Epithelial cell of esophagus (primary cell): Measurements from ENCODE around the gene CACNB1.

Source experiments
- DNase-seq: peaks from one replicate; pipeline ENCODE4 v3.0.0; 2010; ENCODE audit warnings: low read depth
- H3K4me3 ChIP-seq: 2 replicates; pipeline ENCODE4 v1.5.1; 2011; ENCODE audit warnings: mild to moderate bottlenecking, low read length, control low read depth
- TF ChIP-seq, protein P1 (sequence below): IDR thresholded peaks from 2 replicates; pipeline ENCODE4 v1.5.1; 2011; ENCODE audit warnings: low read depth, mild to moderate bottlenecking, low read length, control low read depth, inconsistent platforms; ENCODE audit not compliant: insufficient read depth; ENCODE audit errors: missing control alignments

The CACNB1 gene

DNA sequence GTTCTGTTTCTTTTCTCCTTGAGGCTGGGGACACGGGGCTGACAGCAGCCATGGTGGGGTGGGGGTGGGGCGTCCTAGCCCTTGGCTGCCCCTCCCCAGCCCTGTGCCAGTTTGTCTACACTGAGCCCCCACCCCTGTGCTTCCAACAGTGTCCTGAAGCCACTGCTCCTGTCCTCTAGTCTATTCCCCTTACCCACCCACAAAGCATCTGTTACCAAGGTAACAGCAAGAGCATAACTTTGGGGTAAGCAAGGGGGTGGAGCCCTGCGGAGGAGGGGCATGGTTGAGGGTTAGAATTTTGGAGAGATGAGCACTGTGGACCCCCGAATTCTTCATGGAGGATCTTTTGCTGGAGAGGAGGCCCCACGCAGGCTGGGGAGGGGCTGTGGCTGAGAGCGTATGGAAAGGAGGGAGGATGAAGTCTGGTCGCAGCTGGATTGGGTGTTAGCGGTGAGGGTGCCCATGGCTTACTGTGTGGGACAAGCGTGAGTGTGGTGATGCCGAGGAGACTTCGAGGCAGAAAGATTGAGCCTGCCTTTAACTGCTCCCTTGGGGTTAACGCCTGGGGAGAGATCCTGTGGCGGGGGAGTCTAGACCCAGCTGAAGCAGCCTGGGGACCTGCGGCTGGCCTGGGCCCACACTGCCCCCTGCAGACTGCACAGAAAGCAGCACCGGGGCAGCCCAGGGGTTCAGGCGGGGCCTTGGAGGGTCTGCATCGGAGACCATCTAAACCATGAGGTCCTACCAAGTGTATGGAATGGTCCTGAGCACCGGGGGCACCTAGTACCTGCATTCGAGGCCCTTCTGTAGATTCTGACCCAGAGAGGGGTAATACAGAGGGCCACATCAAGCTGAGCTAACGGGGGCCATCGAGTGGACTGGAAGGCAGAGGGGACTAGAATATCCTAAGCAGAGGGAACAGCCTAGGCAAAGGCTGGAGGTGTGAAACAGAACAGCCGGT, 34.4 kb upstream of the CACNB1 start:
- H3K4me3 ChIP-seq: no peak overlapping the region
- DNase-seq: peak; percentile 23
- TF ChIP-seq, protein P1, sequence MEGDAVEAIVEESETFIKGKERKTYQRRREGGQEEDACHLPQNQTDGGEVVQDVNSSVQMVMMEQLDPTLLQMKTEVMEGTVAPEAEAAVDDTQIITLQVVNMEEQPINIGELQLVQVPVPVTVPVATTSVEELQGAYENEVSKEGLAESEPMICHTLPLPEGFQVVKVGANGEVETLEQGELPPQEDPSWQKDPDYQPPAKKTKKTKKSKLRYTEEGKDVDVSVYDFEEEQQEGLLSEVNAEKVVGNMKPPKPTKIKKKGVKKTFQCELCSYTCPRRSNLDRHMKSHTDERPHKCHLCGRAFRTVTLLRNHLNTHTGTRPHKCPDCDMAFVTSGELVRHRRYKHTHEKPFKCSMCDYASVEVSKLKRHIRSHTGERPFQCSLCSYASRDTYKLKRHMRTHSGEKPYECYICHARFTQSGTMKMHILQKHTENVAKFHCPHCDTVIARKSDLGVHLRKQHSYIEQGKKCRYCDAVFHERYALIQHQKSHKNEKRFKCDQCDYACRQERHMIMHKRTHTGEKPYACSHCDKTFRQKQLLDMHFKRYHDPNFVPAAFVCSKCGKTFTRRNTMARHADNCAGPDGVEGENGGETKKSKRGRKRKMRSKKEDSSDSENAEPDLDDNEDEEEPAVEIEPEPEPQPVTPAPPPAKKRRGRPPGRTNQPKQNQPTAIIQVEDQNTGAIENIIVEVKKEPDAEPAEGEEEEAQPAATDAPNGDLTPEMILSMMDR: peak; percentile 67

DNA sequence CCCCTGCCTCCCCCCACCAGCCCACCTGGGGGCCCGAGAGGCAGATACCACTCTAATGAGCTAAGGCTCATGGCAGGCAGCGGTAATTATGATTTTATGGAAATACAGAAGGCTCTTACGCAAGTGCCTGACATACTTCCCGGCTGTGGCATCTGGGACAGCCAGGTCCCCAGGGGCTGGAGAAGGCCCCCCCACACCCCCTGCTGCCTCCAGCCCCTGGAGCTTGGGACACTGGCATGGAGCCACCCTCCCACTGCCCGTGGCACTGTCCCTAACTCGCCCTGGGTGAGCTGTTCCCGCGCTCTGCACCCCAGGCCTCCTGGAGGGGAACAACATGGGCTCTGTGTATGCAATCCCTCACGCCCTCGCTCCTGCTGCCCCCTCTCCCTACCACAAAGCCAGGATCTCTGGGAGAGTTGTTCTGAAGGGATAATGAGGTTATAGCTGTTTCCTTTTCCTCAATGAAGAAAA, 33.7 kb upstream of the CACNB1 start:
- no peak overlapping the region for H3K4me3 ChIP-seq
- TF ChIP-seq, protein P1: no peak
- DNase-seq: no peak

DNA sequence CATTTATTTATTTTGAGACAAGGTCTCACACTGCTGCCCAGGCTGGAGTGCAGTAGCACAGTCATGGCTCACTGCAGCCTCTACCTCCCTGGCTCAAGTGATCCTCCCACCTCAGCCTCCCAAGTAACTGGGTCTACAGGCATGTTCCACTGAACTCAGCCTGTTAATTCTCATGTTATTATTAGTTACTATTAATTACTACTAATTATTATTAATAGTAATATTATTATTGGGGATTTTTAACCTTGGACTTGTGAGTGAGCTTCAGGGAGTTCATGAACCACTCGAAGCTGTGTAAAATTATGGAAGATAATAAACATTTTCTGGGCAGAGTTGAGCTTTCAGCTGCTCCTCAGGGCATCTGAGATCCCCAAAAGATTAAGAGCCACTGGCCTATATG, 32.9 kb upstream of the CACNB1 start:
- no peak overlapping the region for H3K4me3 ChIP-seq
- TF ChIP-seq, protein P1: no peak
- no peak for DNase-seq

DNA sequence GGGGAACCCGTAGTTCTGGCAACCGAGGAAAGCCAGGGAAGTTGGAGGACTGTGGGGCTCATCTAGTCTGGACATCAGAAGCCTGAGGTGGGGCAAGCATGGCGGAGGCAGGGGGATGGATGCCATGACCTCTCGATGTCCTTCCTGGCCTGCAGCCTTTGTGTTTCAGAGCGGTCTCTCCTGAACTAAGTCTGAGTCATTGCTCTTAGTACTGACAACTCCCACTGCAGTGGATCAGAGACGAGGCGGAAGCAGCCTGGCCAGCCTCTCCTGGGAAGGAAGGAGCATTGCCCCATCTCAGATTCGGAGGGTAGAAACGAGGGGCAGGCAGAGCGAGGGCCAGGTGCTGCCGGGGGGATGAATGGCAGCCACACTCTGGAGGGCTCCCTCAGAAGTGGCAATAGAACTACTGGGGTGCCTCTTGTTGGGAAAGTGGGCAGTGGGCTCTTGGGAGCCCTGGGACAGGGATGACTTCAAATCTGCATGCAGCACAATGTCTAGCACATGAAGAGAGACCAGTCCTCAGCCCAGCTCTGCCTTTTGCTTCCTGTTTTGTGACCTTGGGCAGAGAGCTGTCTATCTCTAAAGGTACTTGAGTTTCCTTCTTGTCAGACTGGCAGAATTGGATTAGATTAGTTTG, 31.9 kb upstream of the CACNB1 start:
- peak; percentile 49 for DNase-seq
- TF ChIP-seq, protein P1: no peak
- H3K4me3 ChIP-seq: no peak overlapping the region

DNA sequence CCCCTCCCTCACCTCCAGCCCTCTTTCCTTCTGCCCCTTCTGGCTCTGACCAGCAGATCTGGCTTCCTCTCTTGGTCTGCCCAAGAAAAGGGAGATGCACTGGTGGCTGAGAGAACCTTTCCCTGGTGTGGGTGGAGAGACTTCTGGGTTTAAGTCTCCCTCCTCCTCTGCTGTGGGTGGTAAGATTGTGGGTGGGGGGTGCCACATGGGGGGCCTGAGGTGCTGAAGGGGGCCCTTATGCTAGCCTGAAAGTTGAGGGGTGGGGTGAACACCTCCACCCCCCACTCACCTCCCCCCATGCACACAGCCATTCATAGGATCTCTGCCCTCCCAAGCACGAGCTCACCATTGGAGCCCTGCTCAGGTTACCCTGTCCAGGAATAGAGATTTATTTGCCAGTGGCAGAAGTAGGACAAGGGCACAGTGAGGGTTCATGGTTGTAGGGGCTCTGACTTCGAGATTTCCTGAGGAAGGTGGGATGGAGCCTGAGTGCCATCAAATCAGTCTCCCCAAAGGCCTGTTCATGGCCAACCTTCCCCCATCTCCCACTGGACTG, 30.0 kb upstream of the CACNB1 start:
- TF ChIP-seq, protein P1: no peak
- DNase-seq: no peak
- H3K4me3 ChIP-seq: no peak overlapping the region

DNA sequence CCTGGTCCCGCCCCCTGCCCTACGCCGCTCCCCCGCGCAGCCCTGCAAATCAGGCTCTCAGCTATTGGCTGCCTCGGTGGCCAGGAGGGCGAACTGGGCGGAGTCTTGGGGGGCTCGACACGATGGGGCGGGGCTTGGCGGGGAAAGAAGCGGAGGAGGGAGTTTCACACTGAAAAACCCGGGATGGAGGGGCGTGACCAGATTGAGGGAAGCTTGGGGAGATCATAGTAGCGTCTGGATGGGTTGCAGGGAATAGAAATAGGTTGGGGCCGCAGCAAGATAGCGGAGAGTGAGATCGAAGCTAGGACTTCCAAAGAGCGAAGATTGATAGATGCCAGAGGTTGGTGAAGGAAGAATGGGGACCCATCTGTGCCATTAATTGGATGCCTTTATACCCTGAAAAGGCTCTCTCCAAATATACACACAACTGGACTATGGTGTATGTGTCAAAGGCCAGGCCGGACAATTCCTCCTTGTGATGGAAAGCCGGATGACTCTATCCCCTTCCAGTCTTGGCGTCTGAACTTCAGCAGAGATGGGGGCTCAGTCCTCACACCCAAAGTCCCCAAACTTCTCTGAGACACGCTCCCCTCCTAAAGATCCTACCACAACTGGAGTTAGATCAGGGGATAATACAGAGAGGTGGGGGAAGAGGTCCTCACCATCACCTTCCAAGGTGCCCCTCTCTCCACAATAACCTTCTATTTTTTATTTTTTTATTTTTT, 28.7 kb upstream of the CACNB1 start:
- H3K4me3 ChIP-seq: no peak overlapping the region
- TF ChIP-seq, protein P1: no peak
- no peak for DNase-seq
